CD4-positive, alpha-beta T cell treated with Interleukin-21 for 1 hour (primary cell): ENCODE data around the gene RERE.

Experiments
- DNase-seq: peaks from one replicate; pipeline ENCODE4 v3.0.0-alpha.2; 2020

Gene RERE

GRCh38 chr1:8312235-8313218 is 504.9 kb downstream of the RERE start:
- no peak for DNase-seq

GRCh38 chr1:8311068-8311718 is 506.2 kb downstream of the RERE start:
- DNase-seq: no peak

- no peak for DNase-seq
Observed at GRCh38 chr1:8307628-8308027, 509.8 kb downstream of the RERE start.

- no peak for DNase-seq
Observed at GRCh38 chr1:8303876-8304275, 513.6 kb downstream of the RERE start.

- DNase-seq: no peak
Observed at GRCh38 chr1:8303141-8303540, 514.3 kb downstream of the RERE start.
